ENCODE measurements around the gene PRKACA.

The PRKACA gene

GRCh38 chr19:14082675-14082960, 34.9 kb downstream of the PRKACA start:
- Histone ChIP-seq H3K9me2 (replicated peaks; ENCODE audit: control insufficient read depth, low read length) (no peaks in the 10 kb centered on the region), H3K79me2 (ENCODE audit: control insufficient read depth, low read length) (0 out of 2 replicates have a peak, but pooled peaks cover 4% of the 10 kb centered on the region), H3K4me1 (ENCODE audit: control insufficient read depth, low read length) (peaks cover 16% of the 10 kb centered on the region), H3K27ac (ENCODE audit: low read depth, low read length) (no peak overlapping the region), H3K27me3 (ENCODE audit: control insufficient read depth, low read length) (no peaks in the 10 kb centered on the region), H3K4me2 (ENCODE audit: low read length) (no peak overlapping the region), H3F3A (ENCODE audit: control insufficient read depth, insufficient read depth) (peaks cover 4% of the 10 kb centered on the region; the same call in 1 of the 2 replicates), H3K9me3 (ENCODE audit: control insufficient read depth, insufficient read depth, low read length) (no peaks in the 10 kb centered on the region), H4K20me1 (ENCODE audit: control insufficient read depth, insufficient read depth, low read depth, low read length) (no peaks in the 10 kb centered on the region), H3K4me3 (ENCODE audit: low read length) (no peak overlapping the region), H3K36me3 (ENCODE audit: control insufficient read depth, low read length) (peaks cover 15% of the 10 kb centered on the region)
- TF ChIP-seq EZH2phosphoT487 (IDR thresholded peaks at IDR 0.05; ENCODE audit: borderline replicate concordance, low read length) = no peak
- TF ChIP-seq CTCF (IDR thresholded peaks at IDR 0.05; ENCODE audit: low read depth, low read length, poor library complexity, severe bottlenecking) = no peak

- H3K36me3 ChIP-seq (ENCODE audit: control insufficient read depth, low read length) = peaks cover 12% of the 10 kb centered on the region
- no peaks in the 10 kb centered on the region for H4K20me1 ChIP-seq (ENCODE audit: control insufficient read depth, insufficient read depth, low read depth, low read length)
- H3K9me2 ChIP-seq (replicated peaks; ENCODE audit: control insufficient read depth, low read length) = no peaks in the 10 kb centered on the region
- TF ChIP-seq CTCF (IDR thresholded peaks at IDR 0.05; ENCODE audit: low read depth, low read length, poor library complexity, severe bottlenecking) (no peak), EZH2phosphoT487 (IDR thresholded peaks at IDR 0.05; ENCODE audit: borderline replicate concordance, low read length) (no peak)
- no peak overlapping the region for H3K27ac ChIP-seq (ENCODE audit: low read depth, low read length)
- H3K27me3 ChIP-seq (ENCODE audit: control insufficient read depth, low read length) = no peaks in the 10 kb centered on the region
- peak overlapping the region; percentile 86 for H3K4me3 ChIP-seq (ENCODE audit: low read length)
- H3K4me1 ChIP-seq (ENCODE audit: control insufficient read depth, low read length) = peaks cover 16% of the 10 kb centered on the region
- 0 out of 2 replicates have a peak, but pooled peaks cover 2% of the 10 kb centered on the region for H3F3A ChIP-seq (ENCODE audit: control insufficient read depth, insufficient read depth)
- H3K79me2 ChIP-seq (ENCODE audit: control insufficient read depth, low read length) = 0 out of 2 replicates have a peak, but pooled peaks cover 4% of the 10 kb centered on the region
- H3K9me3 ChIP-seq (ENCODE audit: control insufficient read depth, insufficient read depth, low read length) = no peaks in the 10 kb centered on the region
- peak overlapping the region; percentile 96 for H3K4me2 ChIP-seq (ENCODE audit: low read length)
Measured at GRCh38 chr19:14081797-14082674, 35.5 kb downstream of the PRKACA start.

DNA sequence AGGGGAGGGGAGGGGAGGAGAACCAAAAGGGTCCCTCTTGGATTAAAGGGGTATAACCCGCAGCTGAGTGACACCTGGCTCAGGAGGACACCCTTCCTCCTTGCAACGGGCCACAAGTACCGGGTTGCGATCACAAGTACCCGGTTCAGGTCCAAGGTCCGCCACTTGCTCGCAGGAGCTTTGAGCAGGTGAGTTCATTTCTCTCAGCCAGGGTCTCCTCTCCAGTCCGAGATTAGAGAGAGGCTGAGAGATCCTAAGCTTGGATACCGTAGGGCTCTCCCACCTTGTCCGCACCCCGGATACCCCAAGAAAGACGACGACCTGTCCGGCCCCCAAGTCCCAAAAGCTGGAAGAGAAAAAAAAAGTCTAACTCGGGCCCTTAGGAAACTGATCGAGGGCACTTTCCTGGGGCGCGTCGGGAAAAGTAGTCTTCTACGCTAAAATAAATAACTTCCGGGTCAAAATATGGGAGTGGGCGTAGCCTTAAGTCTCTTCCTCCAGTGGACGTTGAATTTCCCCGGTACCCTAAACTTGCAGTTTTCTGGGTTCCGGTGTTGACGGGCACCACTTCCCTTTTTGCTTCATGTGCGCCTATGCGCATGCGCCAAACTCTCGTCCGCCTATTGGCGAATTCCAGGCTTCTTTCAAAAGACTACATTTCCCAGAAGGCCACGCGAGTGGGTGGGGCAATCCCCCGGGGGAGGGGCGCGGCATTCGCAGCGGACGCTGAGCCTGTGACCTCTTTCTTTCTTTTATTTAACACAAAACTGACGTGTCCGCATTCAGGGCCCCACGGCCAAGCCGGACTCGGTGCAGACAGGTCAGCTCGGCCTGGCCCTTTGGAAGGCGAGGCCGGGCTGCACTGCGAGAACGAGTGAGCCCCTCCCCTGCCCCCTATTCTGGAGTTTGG, 36.4 kb downstream of the PRKACA start:
- no peaks in the 10 kb centered on the region for H4K20me1 ChIP-seq (ENCODE audit: control insufficient read depth, insufficient read depth, low read depth, low read length)
- 0 out of 2 replicates have a peak, but pooled peaks cover 2% of the 10 kb centered on the region for H3F3A ChIP-seq (ENCODE audit: control insufficient read depth, insufficient read depth)
- peaks cover 16% of the 10 kb centered on the region for H3K4me1 ChIP-seq (ENCODE audit: control insufficient read depth, low read length)
- no peaks in the 10 kb centered on the region for H3K9me3 ChIP-seq (ENCODE audit: control insufficient read depth, insufficient read depth, low read length)
- no peak for TF ChIP-seq EZH2phosphoT487 (IDR thresholded peaks at IDR 0.05; ENCODE audit: borderline replicate concordance, low read length)
- no peak for TF ChIP-seq CTCF (IDR thresholded peaks at IDR 0.05; ENCODE audit: low read depth, low read length, poor library complexity, severe bottlenecking)
- H3K27me3 ChIP-seq (ENCODE audit: control insufficient read depth, low read length) = no peaks in the 10 kb centered on the region
- H3K9me2 ChIP-seq (replicated peaks; ENCODE audit: control insufficient read depth, low read length) = no peaks in the 10 kb centered on the region
- H3K36me3 ChIP-seq (ENCODE audit: control insufficient read depth, low read length) = peaks cover 4% of the 10 kb centered on the region
- H3K79me2 ChIP-seq (ENCODE audit: control insufficient read depth, low read length) = 0 out of 2 replicates have a peak, but pooled peaks cover 4% of the 10 kb centered on the region
- H3K27ac ChIP-seq (ENCODE audit: low read depth, low read length) = peak overlapping the region; percentile 44
- H3K4me3 ChIP-seq (ENCODE audit: low read length) = peak overlapping the region; percentile 86
- peak overlapping the region; percentile 96 for H3K4me2 ChIP-seq (ENCODE audit: low read length)
